DND-41 (cell line): ENCODE data around the gene RPP25L.

Experiments used
- ATAC-seq: fragments of 200-7000 bp; cut with Tn5 transposase; 3 replicates; pipeline ENCODE4 v1.9.1; 2021; ENCODE audit warnings: low read depth; ENCODE audit not compliant: insufficient read depth
- DNase-seq: peaks from one replicate; pipeline ENCODE4 v3.0.0-alpha.2; 2020
- H2AFZ ChIP-seq: 2 replicates; pipeline ENCODE4 v1.6.0; 2012; ENCODE audit warnings: low read depth, low read length
- H3K27ac ChIP-seq: 2 replicates; pipeline ENCODE4 v1.5.1; 2012; ENCODE audit warnings: low read length, inconsistent platforms
- H3K27me3 ChIP-seq: fragments of 200-600 bp; sonication (generic); 2 replicates; pipeline ENCODE4 v1.6.0; 2012; ENCODE audit warnings: low read length, mild to moderate bottlenecking, inconsistent platforms; ENCODE audit not compliant: insufficient read depth, poor library complexity
- H3K36me3 ChIP-seq: 2 replicates; pipeline ENCODE4 v1.5.1; 2012; ENCODE audit warnings: low read length, inconsistent platforms; ENCODE audit not compliant: insufficient read depth
- H3K4me1 ChIP-seq: 2 replicates; pipeline ENCODE4 v1.5.1; 2012; ENCODE audit warnings: mild to moderate bottlenecking, low read length; ENCODE audit not compliant: insufficient read depth
- H3K4me2 ChIP-seq: 2 replicates; pipeline ENCODE4 v1.6.0; 2012; ENCODE audit warnings: mild to moderate bottlenecking, moderate library complexity, low read length, inconsistent platforms; ENCODE audit not compliant: insufficient read depth
- H3K4me3 ChIP-seq, 2 experiments: fragments of 200-600 bp in 1 of 2; shearing (Covaris generic) in 1 of 2; 2 replicates each; pipeline ENCODE4 v1.5.1; 2012 to 2016; ENCODE audit warnings: inconsistent platforms in 2 of 2, low read length in 2 of 2, mild to moderate bottlenecking in 2 of 2, low read depth in 1 of 2, moderate library complexity in 1 of 2
- H3K79me2 ChIP-seq: 2 replicates; pipeline ENCODE4 v1.6.0; 2012; ENCODE audit warnings: low read length, inconsistent platforms; ENCODE audit not compliant: insufficient read depth
- H3K9ac ChIP-seq: 2 replicates; pipeline ENCODE4 v1.6.0; 2012; ENCODE audit warnings: low read depth, mild to moderate bottlenecking, inconsistent platforms, low read length, moderate library complexity
- H3K9me3 ChIP-seq: 2 replicates; pipeline ENCODE4 v1.5.1; 2012; ENCODE audit warnings: low read length, moderate library complexity, mild to moderate bottlenecking, inconsistent platforms; ENCODE audit not compliant: insufficient read depth, severe bottlenecking
- H4K20me1 ChIP-seq: 2 replicates; pipeline ENCODE4 v1.6.0; 2012; ENCODE audit warnings: low read length; ENCODE audit not compliant: insufficient read depth
- CTCF ChIP-seq: IDR thresholded peaks from 2 replicates; pipeline ENCODE4 v1.5.1; 2012; ENCODE audit warnings: borderline replicate concordance, low read length, moderate library complexity, mild to moderate bottlenecking; ENCODE audit not compliant: poor library complexity, severe bottlenecking; ENCODE audit errors: extremely low read depth
- EZH2 ChIP-seq: IDR thresholded peaks from 3 replicates; pipeline ENCODE4 v1.6.1; 2012; ENCODE audit warnings: borderline replicate concordance, low read depth, mild to moderate bottlenecking, moderate library complexity, low read length, inconsistent platforms; ENCODE audit not compliant: severe bottlenecking

RPP25L gene

DNA sequence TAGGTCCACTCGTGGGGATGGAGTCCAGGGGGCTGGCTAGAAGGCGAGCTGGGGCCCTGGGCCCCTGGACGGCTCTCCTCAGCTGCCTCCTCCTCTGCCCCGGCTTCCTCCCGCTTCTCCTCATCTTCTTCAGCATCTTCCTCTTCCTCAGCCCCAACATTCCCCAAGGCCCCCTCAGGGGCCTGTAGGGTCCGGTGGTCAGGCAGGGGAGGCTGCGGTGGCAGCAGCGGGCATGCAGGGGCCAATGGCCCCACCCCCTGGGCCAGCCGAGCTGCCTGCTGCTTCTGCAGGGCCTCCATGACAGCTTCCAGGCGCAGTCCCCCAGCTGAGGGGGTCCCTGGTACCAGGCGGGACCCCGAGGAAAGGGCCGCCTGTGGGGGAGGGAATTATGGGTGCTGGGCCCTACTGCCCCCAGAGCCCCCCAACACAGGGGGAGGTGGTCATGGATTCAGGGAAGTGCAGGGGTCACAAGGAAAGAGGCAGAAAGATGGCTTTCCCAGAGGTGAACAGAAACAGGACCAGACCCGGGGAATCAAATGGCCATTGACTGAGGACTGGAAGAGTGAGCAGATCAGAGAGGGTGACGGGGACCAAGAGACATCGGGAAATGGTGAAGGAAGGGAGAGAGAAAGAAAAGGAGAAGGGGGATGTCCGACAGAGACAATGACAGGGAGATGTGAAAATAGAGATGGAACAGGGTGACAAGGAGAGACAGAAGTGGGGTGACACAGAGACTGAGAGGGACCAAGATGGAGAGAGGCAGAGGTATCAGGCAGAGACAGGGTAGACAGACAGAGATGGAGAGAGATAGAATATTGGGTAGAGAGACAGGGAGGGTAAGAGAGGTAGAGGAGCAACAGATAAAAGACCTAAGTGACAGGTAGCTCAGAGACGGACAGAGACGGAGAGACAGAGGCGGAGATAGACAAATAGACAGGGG lies 16.1 kb upstream of the RPP25L start:
- Histone ChIP-seq H3K4me3 (no peak overlapping the region), H3K27me3 (peaks cover 25% of the 10 kb centered on the region), H2AFZ (no peak overlapping the region), H3K36me3 (no peaks in the 10 kb centered on the region), H3K9me3 (no peaks in the 10 kb centered on the region), H4K20me1 (no peaks in the 10 kb centered on the region), H3K9ac (no peak overlapping the region), H3K4me1 (no peaks in the 10 kb centered on the region), H3K79me2 (no peaks in the 10 kb centered on the region), H3K4me2 (no peak overlapping the region), H3K27ac (no peak overlapping the region)
- no peak for ATAC-seq
- TF ChIP-seq CTCF = no peak
- TF ChIP-seq EZH2 = no peak
- DNase-seq = no peak

GRCh38 chr9:34625186-34625486 lies 13.2 kb upstream of the RPP25L start:
- peaks cover 4% of the 10 kb centered on the region for H3K9me3 ChIP-seq
- TF ChIP-seq EZH2 (no peak), CTCF (no peak)

DNA sequence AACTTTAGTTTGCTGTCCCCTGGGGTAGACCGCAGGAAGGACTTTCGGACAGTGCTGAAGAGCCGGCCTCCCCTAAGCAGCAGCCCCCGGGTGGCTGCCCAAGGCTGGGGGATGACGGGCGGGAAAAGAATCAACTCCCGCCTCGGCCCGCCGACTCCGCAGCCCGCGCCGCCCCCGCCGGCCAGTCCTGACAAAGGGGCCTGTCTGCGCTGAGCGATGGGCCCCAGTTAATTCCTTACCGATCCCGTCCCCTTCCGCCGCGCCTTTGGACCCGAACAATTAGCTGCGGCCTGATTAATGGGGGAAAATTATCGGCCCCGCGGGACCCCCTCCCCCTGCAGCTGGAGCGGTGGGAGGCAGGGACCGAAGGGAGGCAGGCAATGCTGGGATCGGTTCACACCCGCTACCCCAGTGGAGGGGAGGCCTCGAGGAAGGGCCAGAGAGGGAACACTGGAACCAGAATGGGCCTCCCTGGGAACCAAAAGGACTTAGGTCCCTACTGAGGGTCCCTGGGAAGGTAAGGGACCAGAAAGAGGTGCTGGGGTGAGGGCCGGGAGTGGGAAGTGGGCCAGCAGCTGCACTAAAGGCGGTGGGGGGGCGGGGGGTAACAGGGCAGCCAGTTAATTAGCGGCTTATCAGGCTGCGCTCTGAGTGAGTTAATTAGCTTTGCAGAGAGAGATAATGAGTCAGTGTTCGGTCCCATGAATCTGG lies 12.7 kb upstream of the RPP25L start:
- H3K36me3 ChIP-seq = no peaks in the 10 kb centered on the region
- H3K27ac ChIP-seq = no peak overlapping the region
- H3K4me1 ChIP-seq = peaks cover 10% of the 10 kb centered on the region
- DNase-seq (no peak), ATAC-seq (no peak)
- H3K4me3 ChIP-seq = no peak overlapping the region
- TF ChIP-seq EZH2 = no peak
- TF ChIP-seq CTCF = no peak
- peaks cover 4% of the 10 kb centered on the region for H3K9me3 ChIP-seq
- H3K79me2 ChIP-seq = peaks cover 6% of the 10 kb centered on the region
- H3K27me3 ChIP-seq = peaks cover 20% of the 10 kb centered on the region
- H2AFZ ChIP-seq = no peak overlapping the region
- no peak overlapping the region for H3K9ac ChIP-seq
- no peak overlapping the region for H3K4me2 ChIP-seq
- no peaks in the 10 kb centered on the region for H4K20me1 ChIP-seq

More at GRCh38 chr9:34625186-34625486, 13.2 kb upstream of the RPP25L start:
- H3K4me2 ChIP-seq = no peak overlapping the region
- peaks cover 1% of the 10 kb centered on the region for H3K79me2 ChIP-seq
- H3K4me1 ChIP-seq = peaks cover 7% of the 10 kb centered on the region
- H3K36me3 ChIP-seq = no peaks in the 10 kb centered on the region
- H3K27me3 ChIP-seq = peaks cover 22% of the 10 kb centered on the region
- H3K9ac ChIP-seq = no peak overlapping the region
- no peak overlapping the region for H2AFZ ChIP-seq
- no peak for ATAC-seq
- H3K4me3 ChIP-seq = no peak overlapping the region
- H4K20me1 ChIP-seq = no peaks in the 10 kb centered on the region
- no peak for DNase-seq
- H3K27ac ChIP-seq = no peak overlapping the region
